Measurements from ENCODE around the gene POU2AF2. TPM values are rescaled to one million over a fixed set of nuclear protein-coding genes. Genes with fewer than 3 reads are reported as not detected.

The POU2AF2 gene
- total and polyA plus RNA-seq, 2 of the 8 experiments (the other 6 are each of a cell fraction or from before 2014, with no cell fraction given), result not detected

DNA sequence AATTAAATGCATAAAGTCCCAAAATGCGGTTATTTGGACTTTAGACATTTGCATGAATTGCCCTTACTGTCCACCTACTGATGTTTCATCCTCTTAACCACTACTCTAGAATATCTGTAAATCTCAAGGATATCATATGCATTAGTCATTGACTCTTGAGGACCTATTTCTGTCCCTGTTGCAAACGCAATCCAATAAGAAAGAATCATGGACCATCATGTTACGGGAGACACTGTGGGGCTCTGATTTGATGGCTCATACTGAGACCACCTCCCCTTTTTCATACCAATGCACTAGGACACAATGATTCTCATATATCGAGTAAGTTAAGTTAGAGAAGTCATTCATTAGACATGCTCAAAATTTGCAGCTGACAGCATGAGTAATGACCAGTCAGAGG is 14.4 kb downstream of the POU2AF2 start:
- no peaks in the 10 kb centered on the region for H3K36me3 ChIP-seq (ENCODE audit: control insufficient read depth in 2 of 4, insufficient read depth in 4 of 4, low read length in 3 of 4)
- H3K18ac ChIP-seq (ENCODE audit: extremely low read depth, low read length), result no peak overlapping the region
- WGBS, 2 experiments (ENCODE audit: extremely low coverage in 1 of 2, insufficient coverage in 1 of 2, insufficient read length in 1 of 2, insufficient replicate concordance in 2 of 2, low coverage in 1 of 2, low lambda C conversion rate in 2 of 2, missing lambda C conversion rate in 1 of 2), result 90% methylated on average over 4 of the region's 4 CpGs; no CpG with 5 or more reads in 1 of the 2 experiments
- H2BK12ac ChIP-seq (ENCODE audit: low read depth, low read length), result no peak overlapping the region
- no peak overlapping the region for H2BK20ac ChIP-seq (ENCODE audit: low read length)
- H3K4me3 ChIP-seq (ENCODE audit: extremely low read depth in 1 of 4, insufficient read depth in 2 of 4, low read depth in 3 of 4, low read length in 4 of 4), result no peak overlapping the region
- FAIRE-seq (no peak), DNase-seq (ENCODE audit: low read depth in 1 of 2, low spot score in 2 of 2) (no peak)
- no peak overlapping the region for H3K4me2 ChIP-seq (ENCODE audit: insufficient read depth in 1 of 2, low read depth in 2 of 2, low read length in 2 of 2)
- H2BK120ac ChIP-seq (replicated peaks; ENCODE audit: low read depth, low read length), result no peak overlapping the region
- H3K4ac ChIP-seq (replicated peaks; ENCODE audit: insufficient read length, low read depth, low read length), result no peak overlapping the region
- no peak overlapping the region for H4K5ac ChIP-seq (ENCODE audit: insufficient read length, low read depth, low read length)
- H3K4me1 ChIP-seq (replicated peaks in 1 of 4; ENCODE audit: control insufficient read depth in 3 of 4, insufficient read depth in 4 of 4, low read length in 3 of 4), result no peaks in the 10 kb centered on the region
- ChIA-PET CTCF (ENCODE audit: partially characterized antibody) (no interaction called here), POLR2A (ENCODE audit: partially characterized antibody) (no interaction called here)
- H3K14ac ChIP-seq (ENCODE audit: insufficient read length), result no peak overlapping the region
- no peaks in the 10 kb centered on the region for H4K20me1 ChIP-seq (replicated peaks in 1 of 2; ENCODE audit: control insufficient read depth in 1 of 2, insufficient read depth in 2 of 2, low read length in 2 of 2)
- no peak overlapping the region for H3K9ac ChIP-seq (replicated peaks in 1 of 4; ENCODE audit: extremely low read depth in 1 of 4, low read depth in 3 of 4, low read length in 3 of 4)
- no peak overlapping the region for H3K56ac ChIP-seq (replicated peaks; ENCODE audit: insufficient read length, low read depth, low read length)
- TF ChIP-seq BCL11A (IDR thresholded peaks at IDR 0.05; ENCODE audit: low read depth in 2 of 2, low read length in 2 of 2), result no peak
- no peak for TF ChIP-seq EGR1 (IDR thresholded peaks at IDR 0.05; ENCODE audit: borderline replicate concordance, low read depth, low read length)
- TF ChIP-seq JUND (IDR thresholded peaks at IDR 0.05; ENCODE audit: low read length), result no peak
- no peak for TF ChIP-seq GTF2F1 (IDR thresholded peaks at IDR 0.05; ENCODE audit: borderline replicate concordance, low read depth, low read length)
- no peak for TF ChIP-seq PHF8 (conservative IDR thresholded peaks at IDR 0.05; ENCODE audit: low read depth, low read length)
- TF ChIP-seq TCF12 (IDR thresholded peaks at IDR 0.05; ENCODE audit: low read depth, low read length), result no peak
- no peak for TF ChIP-seq BRCA1 (IDR thresholded peaks at IDR 0.05; ENCODE audit: low read depth, low read length)
- no peak overlapping the region for H3K23ac ChIP-seq (ENCODE audit: insufficient read length)
- H3K27me3 ChIP-seq (replicated peaks in 1 of 4; ENCODE audit: control insufficient read depth in 3 of 4, extremely low read depth in 1 of 4, insufficient read depth in 3 of 4, low read length in 3 of 4), result no peaks in the 10 kb centered on the region; a peak in 1 of 7 replicates
- no peaks in the 10 kb centered on the region for H3K79me2 ChIP-seq (ENCODE audit: control insufficient read depth in 1 of 2, insufficient read depth in 2 of 2, low read length in 2 of 2)
- no peak overlapping the region for H2AFZ ChIP-seq (ENCODE audit: low read length)
- H4K8ac ChIP-seq (ENCODE audit: extremely low read depth, insufficient read depth, low read length), result no peak overlapping the region
- H3K27ac ChIP-seq (ENCODE audit: low read depth, low read length), result no peak overlapping the region
- H2BK15ac ChIP-seq (ENCODE audit: low read length), result no peak overlapping the region
- no peaks in the 10 kb centered on the region for H3K23me2 ChIP-seq (ENCODE audit: low read depth, low read length)
- no peak overlapping the region for H2BK5ac ChIP-seq (ENCODE audit: low read depth, low read length)
- H3K9me3 ChIP-seq (ENCODE audit: insufficient read depth in 2 of 2, low read depth in 1 of 2, low read length in 1 of 2), result no peaks in the 10 kb centered on the region
- no peaks in the 10 kb centered on the region for H3K79me1 ChIP-seq (ENCODE audit: low read depth, low read length)
- no peak overlapping the region for H2AK5ac ChIP-seq (ENCODE audit: low read depth, low read length)
- H4K91ac ChIP-seq (replicated peaks; ENCODE audit: insufficient read length, low read length), result no peak overlapping the region

All from H1 (cell line).